Keratinocyte (primary cell): Measurements from ENCODE around the gene C1QTNF12. TPM values are rescaled to one million over a fixed set of nuclear protein-coding genes. Genes with fewer than 3 reads are reported as not detected.

Source experiments
- DNase-seq: peaks from one replicate; pipeline ENCODE4 v3.0.0-alpha.2; 2011; ENCODE audit warnings: low read depth, missing footprints, low spot score
- FAIRE-seq: peaks from 2 replicates; lab custom pipeline; 2011; peaks lifted over from hg19 to GRCh38; lab: Jason Lieb, UNC
- H2AFZ ChIP-seq: 2 replicates; pipeline ENCODE4 v1.6.0; 2012; ENCODE audit warnings: low read length, control low read depth, inconsistent platforms; ENCODE audit not compliant: control insufficient read depth
- H3K27ac ChIP-seq: 2 replicates; pipeline ENCODE4 v1.5.1; 2011; ENCODE audit warnings: low read length; ENCODE audit not compliant: control insufficient read depth, insufficient read depth
- H3K27me3 ChIP-seq: 3 replicates; pipeline ENCODE4 v1.6.0; 2011; ENCODE audit warnings: low read length; ENCODE audit not compliant: control insufficient read depth, insufficient read depth; ENCODE audit errors: extremely low read depth
- H3K36me3 ChIP-seq, 2 experiments: 2 replicates in 1 of 2; 3 replicates in 1 of 2; pipeline ENCODE4 v1.5.1; 2011; ENCODE audit warnings: low read length in 2 of 2, mild to moderate bottlenecking in 1 of 2; ENCODE audit not compliant: control insufficient read depth in 2 of 2, insufficient read depth in 2 of 2; ENCODE audit errors: extremely low read depth in 1 of 2
- H3K4me1 ChIP-seq: 3 replicates; pipeline ENCODE4 v1.5.1; 2011; ENCODE audit warnings: low read length; ENCODE audit not compliant: control insufficient read depth, insufficient read depth; ENCODE audit errors: extremely low read depth
- H3K4me2 ChIP-seq: 3 replicates; pipeline ENCODE4 v1.6.0; 2011; ENCODE audit warnings: low read depth, low read length; ENCODE audit not compliant: control insufficient read depth, insufficient read depth; ENCODE audit errors: extremely low read depth
- H3K4me3 ChIP-seq, 3 experiments: fragments of 200-600 bp in 1 of 3; sonication (generic) in 1 of 3; 2 replicates in 2 of 3; 3 replicates in 1 of 3; pipeline ENCODE4 v1.5.1; 2011 to 2016; ENCODE audit warnings: low read length in 3 of 3, mild to moderate bottlenecking in 3 of 3, control low read depth in 2 of 3, inconsistent platforms in 1 of 3, low read depth in 1 of 3, mixed read lengths in 1 of 3, mixed run types in 1 of 3, moderate library complexity in 1 of 3; ENCODE audit not compliant: control insufficient read depth in 2 of 3, insufficient read depth in 2 of 3; ENCODE audit errors: extremely low read depth in 1 of 3
- H3K79me2 ChIP-seq: 2 replicates; pipeline ENCODE4 v1.6.0; 2012; ENCODE audit warnings: low read length; ENCODE audit not compliant: control insufficient read depth, insufficient read depth
- H3K9ac ChIP-seq: 3 replicates; pipeline ENCODE4 v1.6.0; 2011; ENCODE audit warnings: low read length; ENCODE audit not compliant: control insufficient read depth, insufficient read depth; ENCODE audit errors: extremely low read depth
- H3K9me1 ChIP-seq: 3 replicates; pipeline ENCODE4 v1.6.0; 2011; ENCODE audit warnings: low read length; ENCODE audit not compliant: control insufficient read depth, insufficient read depth; ENCODE audit errors: extremely low read depth
- H3K9me3 ChIP-seq: 2 replicates; pipeline ENCODE4 v1.5.1; 2012; ENCODE audit warnings: low read depth, low read length; ENCODE audit not compliant: control insufficient read depth
- H4K20me1 ChIP-seq: 3 replicates; pipeline ENCODE4 v1.6.0; 2011; ENCODE audit warnings: low read length; ENCODE audit not compliant: control insufficient read depth, insufficient read depth; ENCODE audit errors: extremely low read depth
- EZH2 ChIP-seq: IDR thresholded peaks from one replicate; pipeline ENCODE4 v1.6.1; 2012; ENCODE audit warnings: inconsistent platforms, mild to moderate bottlenecking, low read length, moderate library complexity
- dilution Hi-C: fragments of 300-500 bp; cut with MboI; formaldehyde crosslinking; loops from one replicate; pipeline ENCODE4 v1.7.0; 2020; ENCODE audit warnings: low sequenced_read_pairs; ENCODE audit not compliant: extremely low pct_ligation_motif_present
- polyA plus RNA-seq, 5 experiments: library from polyadenylated mRNA; depleted of rRNA in 3 of 5; stranded (reverse) in 3 of 5; stranded (forward) in 1 of 5; unstranded in 1 of 5; fragments of >200 nt; gene quantifications; 1 replicate in 1 of 5; 2 replicates in 3 of 5; 3 replicates in 1 of 5; pipeline versions ENCODE4 v1.2.1 to v1.2.3, GENCODE V29; 2011 to 2012; ENCODE audit warnings: missing spikeins in 2 of 5, low read depth in 1 of 5, low replicate concordance in 1 of 5
- TF ChIP-seq, protein P1 (sequence below), 3 experiments: IDR thresholded peaks in 1 of 3; conservative IDR thresholded peaks in 1 of 3; optimal IDR thresholded peaks in 1 of 3; 2 replicates in 2 of 3; 3 replicates in 1 of 3; pipeline versions ENCODE3 to v1.5.1; 2011; ENCODE audit warnings: low read length in 3 of 3, mild to moderate bottlenecking in 3 of 3, moderate library complexity in 2 of 3, control low read depth in 1 of 3, inconsistent platforms in 1 of 3; ENCODE audit not compliant: insufficient read depth in 2 of 3; ENCODE audit errors: extremely low read depth in 1 of 3

C1QTNF12 gene
- polyA plus RNA-seq, 1 donor (not counting 4 experiments of a cell fraction or from before 2014, with no cell fraction given), result 0.18 TPM

- peak overlapping the region; percentile 31 for H3K27ac ChIP-seq
- peaks cover 31% of the 10 kb centered on the region for H3K4me1 ChIP-seq
- DNase-seq (no peak), FAIRE-seq (no peak)
- peak overlapping the region; percentile 63 to 73 (median 64) for H3K4me3 ChIP-seq
- no peaks in the 10 kb centered on the region for H3K27me3 ChIP-seq
- H3K9me3 ChIP-seq, result no peaks in the 10 kb centered on the region
- TF ChIP-seq EZH2, result no peak
- TF ChIP-seq, protein P1, sequence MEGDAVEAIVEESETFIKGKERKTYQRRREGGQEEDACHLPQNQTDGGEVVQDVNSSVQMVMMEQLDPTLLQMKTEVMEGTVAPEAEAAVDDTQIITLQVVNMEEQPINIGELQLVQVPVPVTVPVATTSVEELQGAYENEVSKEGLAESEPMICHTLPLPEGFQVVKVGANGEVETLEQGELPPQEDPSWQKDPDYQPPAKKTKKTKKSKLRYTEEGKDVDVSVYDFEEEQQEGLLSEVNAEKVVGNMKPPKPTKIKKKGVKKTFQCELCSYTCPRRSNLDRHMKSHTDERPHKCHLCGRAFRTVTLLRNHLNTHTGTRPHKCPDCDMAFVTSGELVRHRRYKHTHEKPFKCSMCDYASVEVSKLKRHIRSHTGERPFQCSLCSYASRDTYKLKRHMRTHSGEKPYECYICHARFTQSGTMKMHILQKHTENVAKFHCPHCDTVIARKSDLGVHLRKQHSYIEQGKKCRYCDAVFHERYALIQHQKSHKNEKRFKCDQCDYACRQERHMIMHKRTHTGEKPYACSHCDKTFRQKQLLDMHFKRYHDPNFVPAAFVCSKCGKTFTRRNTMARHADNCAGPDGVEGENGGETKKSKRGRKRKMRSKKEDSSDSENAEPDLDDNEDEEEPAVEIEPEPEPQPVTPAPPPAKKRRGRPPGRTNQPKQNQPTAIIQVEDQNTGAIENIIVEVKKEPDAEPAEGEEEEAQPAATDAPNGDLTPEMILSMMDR (optimal IDR thresholded peaks at IDR 0.05 in 1 of 3, IDR thresholded peaks at IDR 0.05 in 1 of 3, conservative IDR thresholded peaks at IDR 0.05 in 1 of 3; ENCODE audit: extremely low read depth in 1 of 3, insufficient read depth in 2 of 3, low read length in 3 of 3), result no peak
- H3K9me1 ChIP-seq, result peaks cover 7% of the 10 kb centered on the region
- H3K4me2 ChIP-seq, result peak overlapping the region; percentile 74
- peaks cover 41% of the 10 kb centered on the region for H3K79me2 ChIP-seq
- H4K20me1 ChIP-seq, result peaks cover 19% of the 10 kb centered on the region
- H3K36me3 ChIP-seq, result peaks cover 7 to 12% of the 10 kb centered on the region in 2 experiments
- dilution Hi-C loops, result no loop called here
- peak overlapping the region; percentile 63 for H3K9ac ChIP-seq
- peak overlapping the region; percentile 76 for H2AFZ ChIP-seq
Observed at GRCh38 chr1:1274299-1274930, 27.9 kb upstream of the C1QTNF12 start.

- no peak for FAIRE-seq
- H2AFZ ChIP-seq, result peak within 1 kb of the TSS; percentile 76
- no peak for DNase-seq
Observed at GRCh38 chr1:1273512-1274298, 27.2 kb upstream of the C1QTNF12 start, which contains the start of gene UBE2J2. Gene UBE2J2, minus strand, starts transcription at chr1:1273854. Its CDS starts 5,862 bp downstream, at chr1:1267992.

More at GRCh38 chr1:1273512-1274298, 27.2 kb upstream of the C1QTNF12 start, which contains the start of gene UBE2J2:
- Histone ChIP-seq H3K4me1 (peaks cover 31% of the 10 kb centered on the region), H4K20me1 (peaks cover 19% of the 10 kb centered on the region), H3K9ac (peak within 1 kb of the TSS; percentile 91), H3K9me1 (peaks cover 7% of the 10 kb centered on the region), H3K36me3 (peaks cover 7 to 12% of the 10 kb centered on the region in 2 experiments), H3K79me2 (peaks cover 44% of the 10 kb centered on the region), H3K27me3 (no peaks in the 10 kb centered on the region), H3K4me3 (peak within 1 kb of the TSS; percentile 64 to 98 (median 92)), H3K4me2 (peak within 1 kb of the TSS; percentile 100), H3K27ac (peak within 1 kb of the TSS; percentile 76), H3K9me3 (no peaks in the 10 kb centered on the region)
- no peak for TF ChIP-seq EZH2
- dilution Hi-C loops, result no loop called here
